Stimulated activated CD8-positive, alpha-beta memory T cell treated with anti-CD3 and anti-CD28 coated beads, Interleukin-7, amount 100 ng/mL, for 1 hour (primary cell): ENCODE data around the gene TSEN15.

Source experiments
- DNase-seq, 2 donors: peaks; one replicate each; pipeline ENCODE4 v3.0.0-alpha.2; 2020; ENCODE audit warnings: low read depth in 2 of 2

TSEN15 gene

GRCh38 chr1:184101571-184101970 lies 50.0 kb downstream of the TSEN15 start:
- DNase-seq: no peak

GRCh38 chr1:184110272-184111204 lies 59.0 kb downstream of the TSEN15 start:
- no peak for DNase-seq

- no peak for DNase-seq
Observed at GRCh38 chr1:184112176-184112948, 60.8 kb downstream of the TSEN15 start.

GRCh38 chr1:184113251-184113650 lies 61.7 kb downstream of the TSEN15 start:
- no peak for DNase-seq

GRCh38 chr1:184114818-184115398 lies 63.4 kb downstream of the TSEN15 start:
- no peak for DNase-seq

GRCh38 chr1:184116287-184116686 lies 64.8 kb downstream of the TSEN15 start:
- DNase-seq: no peak

GRCh38 chr1:184118046-184118445 lies 66.5 kb downstream of the TSEN15 start:
- no peak for DNase-seq
